ENCODE data around the gene CYFIP2.

The CYFIP2 gene

GRCh38 chr5:157258450-157258849, 7.5 kb upstream of the CYFIP2 start:
- DNase-seq (ENCODE audit: low read depth in 2 of 2), result no peak

DNA sequence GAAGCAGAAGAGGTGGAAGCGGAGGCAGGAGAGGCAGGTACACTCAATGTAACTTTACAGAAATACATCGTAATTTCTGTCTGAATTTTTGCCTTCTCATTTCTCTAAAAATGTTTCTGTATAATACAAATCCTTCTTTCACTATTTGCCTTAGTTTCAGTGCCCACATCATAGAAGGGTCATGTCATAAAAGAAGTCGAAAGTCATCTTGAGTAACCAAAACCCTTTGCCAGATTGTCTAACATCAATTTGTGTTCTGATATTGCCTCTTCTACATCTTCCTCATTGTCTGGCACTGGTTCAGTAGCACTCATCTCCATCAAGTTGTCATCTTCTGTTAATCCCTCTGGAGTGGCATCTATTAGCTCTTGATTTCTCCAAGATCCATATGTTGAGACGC, 6.2 kb upstream of the CYFIP2 start:
- DNase-seq (ENCODE audit: low read depth in 2 of 2), result no peak

GRCh38 chr5:157263496-157264090, 2.3 kb upstream of the CYFIP2 start:
- no peak for DNase-seq (ENCODE audit: low read depth in 2 of 2)

DNA sequence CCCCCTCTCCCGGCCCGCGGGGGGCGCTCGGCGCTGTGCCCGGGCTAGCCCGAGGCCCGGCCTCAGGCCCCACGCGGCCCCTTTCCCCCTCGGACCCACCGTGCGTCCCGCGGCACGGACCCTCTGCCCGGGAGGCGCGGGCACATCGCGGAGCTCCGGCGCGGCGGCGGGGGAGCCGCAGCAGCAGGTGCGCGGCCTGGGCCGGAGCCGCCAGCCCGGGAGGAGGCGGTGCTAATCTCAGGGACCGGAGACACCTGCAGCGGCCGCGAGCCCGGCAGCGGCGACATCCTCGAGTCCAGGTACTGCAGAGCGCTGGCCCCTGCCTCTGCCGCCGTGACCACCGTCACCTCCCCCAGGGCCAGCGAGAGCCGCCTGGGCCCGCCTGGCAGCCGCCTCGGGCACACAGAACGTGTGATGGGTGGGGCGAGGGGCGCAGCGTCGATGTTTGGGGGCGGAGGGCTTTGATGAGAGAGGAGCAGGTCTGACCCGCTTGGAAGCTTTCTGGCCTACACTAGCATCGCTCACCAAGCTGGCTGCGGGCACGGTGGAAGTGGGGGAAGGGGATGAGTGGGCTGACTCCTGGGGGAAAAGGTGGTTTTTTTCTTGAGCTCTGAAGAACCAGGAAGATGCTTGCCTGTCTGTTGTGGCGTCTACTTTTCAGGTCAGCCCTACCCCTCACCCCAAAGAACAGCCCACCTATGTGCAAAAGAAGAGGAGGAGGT, 524 bp downstream of the CYFIP2 start:
- peak in 1 of 2 donors; percentile 48 for DNase-seq (ENCODE audit: low read depth in 2 of 2)

DNA sequence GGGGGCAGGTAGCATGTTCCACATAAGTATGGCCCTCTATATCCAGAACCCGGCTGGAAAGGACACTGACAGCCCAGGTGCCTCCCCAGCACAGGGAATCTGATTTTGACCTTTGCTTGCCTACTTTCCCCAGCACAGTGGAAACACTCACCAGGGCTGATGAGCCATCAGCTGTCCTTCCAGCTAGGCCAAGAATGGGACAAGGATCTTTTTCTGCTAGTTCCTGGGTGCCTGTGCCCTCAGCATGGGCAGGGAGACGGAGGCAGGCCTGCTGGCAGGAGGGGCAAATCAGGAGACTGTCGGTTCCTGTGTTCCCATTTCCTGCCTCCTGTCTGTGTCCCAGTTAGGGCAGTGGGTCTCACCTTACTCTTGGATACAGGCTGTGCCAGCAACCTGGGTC, 1.1 kb downstream of the CYFIP2 start:
- no peak for DNase-seq (ENCODE audit: low read depth in 2 of 2)

DNA sequence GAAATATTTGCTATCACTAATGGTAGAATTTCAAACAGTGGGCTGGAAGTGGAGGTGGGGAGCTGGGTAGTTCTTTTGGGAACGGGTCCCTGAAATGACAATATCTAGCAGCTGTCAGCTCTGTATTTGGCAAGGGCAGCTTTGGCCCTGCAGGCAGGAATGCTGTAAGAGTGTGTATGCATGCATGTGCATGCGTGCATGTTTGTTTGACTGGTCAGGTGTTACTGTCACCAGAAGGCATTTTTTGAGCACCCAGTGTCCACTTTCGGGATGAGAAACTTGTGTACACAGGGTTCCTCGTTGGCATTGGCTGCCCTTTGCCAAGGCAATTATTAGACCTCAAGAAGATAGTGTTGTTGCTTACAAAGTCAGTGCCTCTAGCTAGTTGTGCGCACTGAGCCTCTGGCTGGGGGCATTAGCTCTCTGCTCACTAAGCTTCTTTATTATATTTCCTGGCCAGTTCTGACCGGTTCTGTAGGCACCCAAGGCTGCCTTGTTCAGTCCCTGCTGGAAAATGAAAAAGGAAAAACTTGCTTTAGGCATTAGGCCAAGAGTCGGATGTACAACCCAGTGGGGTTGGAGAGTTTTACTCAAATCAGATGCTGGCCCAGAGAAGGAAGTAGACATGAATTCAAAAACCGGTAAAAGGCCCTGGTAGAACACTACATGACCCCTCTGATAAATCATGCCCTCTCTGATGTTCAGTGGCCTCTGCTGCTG, 2.0 kb downstream of the CYFIP2 start:
- no peak for DNase-seq (ENCODE audit: low read depth in 2 of 2)

DNA sequence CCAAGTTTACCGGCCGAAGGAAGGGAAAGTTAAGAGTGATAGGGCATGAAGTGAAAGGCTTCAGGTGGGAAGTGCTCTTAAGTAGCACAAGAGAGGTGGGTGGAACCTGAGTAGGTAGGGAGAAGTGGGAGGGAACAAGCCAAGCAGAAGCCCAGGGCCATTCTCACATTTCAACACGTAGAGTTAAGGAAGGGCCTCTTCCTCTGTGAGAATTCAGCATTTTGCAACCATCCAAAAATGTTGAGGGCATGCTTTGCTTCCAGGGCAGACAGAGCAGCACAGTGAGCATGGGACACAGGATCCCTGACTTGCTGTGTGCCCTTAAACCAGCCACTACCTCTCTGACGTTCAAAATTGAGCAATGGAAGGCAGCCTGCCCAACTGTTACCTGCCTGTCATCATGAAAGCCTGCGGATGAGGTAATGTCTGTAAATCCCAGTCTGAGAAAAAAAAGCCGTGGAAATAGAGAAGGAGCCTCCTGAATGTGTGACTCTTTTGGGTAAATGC, 3.3 kb downstream of the CYFIP2 start:
- no peak for DNase-seq (ENCODE audit: low read depth in 2 of 2)

- DNase-seq (ENCODE audit: low read depth in 2 of 2), result no peak
Measured at GRCh38 chr5:157269761-157270272, 3.9 kb downstream of the CYFIP2 start.

DNA sequence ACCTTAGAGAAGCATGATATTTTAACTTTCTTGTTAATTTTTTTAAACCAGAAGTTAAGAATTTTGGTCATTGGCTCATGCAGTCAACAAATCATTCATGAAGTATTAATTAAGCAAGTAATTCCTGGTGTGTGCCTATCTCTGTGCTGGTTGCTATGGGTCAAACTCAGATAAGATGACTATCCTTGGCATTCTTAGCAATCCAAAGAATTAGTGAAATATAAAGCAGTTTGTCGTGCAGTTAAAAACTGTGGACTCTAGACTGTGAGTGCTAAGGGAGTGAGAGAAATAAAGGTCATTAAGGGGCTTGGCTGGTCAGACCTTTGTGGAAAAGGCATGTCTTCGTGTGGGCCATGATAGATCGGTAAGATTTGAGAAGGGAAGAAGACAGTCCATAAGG, 4.8 kb downstream of the CYFIP2 start:
- no peak for DNase-seq (ENCODE audit: low read depth in 2 of 2)

GRCh38 chr5:157271740-157272271, 5.9 kb downstream of the CYFIP2 start:
- peak; percentile 83 to 87 for DNase-seq (ENCODE audit: low read depth in 2 of 2)

GRCh38 chr5:157273131-157273556, 7.2 kb downstream of the CYFIP2 start:
- DNase-seq (ENCODE audit: low read depth in 2 of 2), result no peak

DNA sequence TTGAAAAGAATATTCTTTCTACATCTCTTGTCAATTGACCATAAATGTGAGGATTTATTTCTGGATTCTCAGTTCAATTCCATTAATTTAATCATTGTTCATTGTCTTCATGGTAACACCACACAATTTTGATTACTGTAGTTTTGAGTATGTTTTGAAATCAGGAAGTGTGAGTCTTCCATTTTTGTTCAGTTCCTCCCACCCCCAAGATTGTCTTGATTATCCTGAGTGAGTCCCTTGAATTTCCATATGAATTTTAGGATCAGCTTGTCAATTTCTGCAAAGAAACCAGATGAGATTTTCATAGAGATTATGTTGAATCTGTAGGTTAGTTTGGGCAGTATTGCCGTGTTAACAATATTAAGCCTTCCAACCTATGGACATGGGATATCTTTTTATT, 9.5 kb downstream of the CYFIP2 start:
- DNase-seq (ENCODE audit: low read depth in 2 of 2), result no peak

DNA sequence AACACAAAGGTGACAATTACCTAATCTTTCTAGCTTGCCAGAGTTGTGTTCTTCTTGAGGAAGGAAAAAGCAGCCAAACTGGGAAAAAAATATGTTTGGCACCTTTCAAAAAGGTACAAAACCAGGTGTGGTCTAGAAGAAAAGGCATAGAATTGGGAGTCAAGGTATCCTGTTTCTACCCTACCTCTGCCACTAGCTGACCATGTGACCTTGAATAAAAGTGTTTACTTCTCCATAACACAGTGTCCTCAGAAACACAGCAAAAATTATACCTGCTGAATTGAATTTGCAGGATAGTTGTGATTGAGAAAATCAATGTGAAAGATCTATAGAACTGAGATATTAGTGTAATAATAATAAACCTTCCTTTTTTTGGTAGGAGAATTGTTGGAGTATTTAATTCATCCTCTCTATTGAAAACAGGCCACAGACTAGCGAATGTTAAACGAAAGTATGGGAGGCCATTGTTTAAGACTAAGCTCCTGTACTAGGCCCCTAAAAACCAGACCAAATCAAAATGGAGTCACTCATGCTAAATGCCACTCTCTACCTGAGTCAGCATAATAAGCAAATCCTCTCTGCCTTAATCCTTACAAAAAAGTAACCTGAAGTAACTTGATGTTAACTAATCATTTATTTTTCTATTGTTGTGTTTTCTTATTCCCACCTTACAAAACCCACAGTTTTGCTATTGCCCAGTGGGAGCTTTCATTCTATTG, 12.6 kb downstream of the CYFIP2 start:
- DNase-seq (ENCODE audit: low read depth in 2 of 2), result no peak

DNA sequence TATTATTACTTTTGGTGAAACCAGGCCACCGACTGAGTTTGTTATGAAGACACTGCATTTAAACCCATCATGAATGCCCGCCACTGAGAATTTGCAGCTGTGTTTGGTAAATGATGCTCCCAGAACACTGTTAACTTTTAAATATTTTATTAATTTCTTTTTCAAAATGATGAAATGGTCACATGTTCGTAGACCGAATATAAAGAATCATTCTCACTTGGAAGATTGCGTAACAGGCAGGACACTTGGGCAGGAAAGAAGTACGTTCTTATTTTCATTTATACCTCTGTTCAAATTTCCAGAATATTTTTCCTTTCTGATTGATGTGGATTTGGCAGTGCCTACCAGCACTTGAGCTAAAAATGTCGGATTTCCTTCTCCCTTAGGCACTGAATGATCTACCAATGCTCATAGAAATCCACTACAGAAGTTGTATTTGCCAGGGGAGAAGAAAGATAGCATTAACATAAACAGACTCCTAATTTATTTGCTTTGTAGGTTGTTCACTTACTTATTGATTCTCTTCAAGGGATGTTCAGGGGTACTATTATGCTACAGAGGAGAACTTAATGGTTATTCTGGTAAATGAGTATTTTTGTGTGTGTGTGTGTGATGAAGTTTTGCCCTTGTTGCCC, 13.8 kb downstream of the CYFIP2 start:
- DNase-seq (ENCODE audit: low read depth in 2 of 2), result no peak

DNA sequence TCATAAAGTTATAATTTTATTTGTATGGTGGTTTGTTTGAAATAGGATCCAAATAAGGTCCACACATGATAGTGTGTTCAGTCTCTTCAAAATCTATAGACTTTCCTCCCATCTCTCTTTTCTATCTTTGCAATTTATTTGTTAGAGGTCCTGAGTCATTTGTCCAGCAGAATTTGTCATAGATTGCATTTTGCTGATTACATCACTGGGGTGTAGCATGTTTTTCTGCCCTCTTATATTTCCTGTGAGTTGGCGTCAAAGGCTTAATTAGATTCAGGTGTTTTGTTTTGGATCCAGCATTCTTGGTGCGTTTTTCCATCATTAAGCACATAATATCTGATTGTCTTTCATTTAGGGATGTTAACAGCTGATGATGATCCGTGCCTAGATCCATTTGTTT, 15.0 kb downstream of the CYFIP2 start:
- DNase-seq (ENCODE audit: low read depth in 2 of 2), result no peak

DNA sequence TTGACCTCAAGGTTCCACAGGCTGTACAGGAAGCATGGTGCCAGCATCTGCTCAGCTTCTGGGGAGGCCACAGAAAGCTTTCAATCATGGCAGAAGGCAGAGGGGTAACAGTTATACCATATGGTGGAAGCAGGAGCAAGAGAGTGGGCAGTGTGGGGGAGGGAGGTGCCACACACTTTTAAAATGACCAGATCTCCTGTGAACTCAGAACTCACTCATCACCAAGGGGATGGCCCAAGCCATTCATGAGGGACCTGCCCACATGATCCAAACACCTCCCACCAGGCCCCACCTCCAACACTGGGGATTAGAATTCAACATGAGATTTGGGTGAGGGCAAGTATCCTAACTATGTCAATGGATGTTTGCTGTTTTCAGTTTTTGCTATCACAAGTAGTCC, 16.2 kb downstream of the CYFIP2 start:
- DNase-seq (ENCODE audit: low read depth in 2 of 2), result no peak

GRCh38 chr5:157283434-157283833, 17.5 kb downstream of the CYFIP2 start:
- DNase-seq (ENCODE audit: low read depth in 2 of 2), result no peak

GRCh38 chr5:157284458-157285212, 18.7 kb downstream of the CYFIP2 start:
- DNase-seq (ENCODE audit: low read depth in 2 of 2), result no peak

- DNase-seq (ENCODE audit: low read depth in 2 of 2), result no peak
Measured at GRCh38 chr5:157285310-157286035, 19.6 kb downstream of the CYFIP2 start.

DNA sequence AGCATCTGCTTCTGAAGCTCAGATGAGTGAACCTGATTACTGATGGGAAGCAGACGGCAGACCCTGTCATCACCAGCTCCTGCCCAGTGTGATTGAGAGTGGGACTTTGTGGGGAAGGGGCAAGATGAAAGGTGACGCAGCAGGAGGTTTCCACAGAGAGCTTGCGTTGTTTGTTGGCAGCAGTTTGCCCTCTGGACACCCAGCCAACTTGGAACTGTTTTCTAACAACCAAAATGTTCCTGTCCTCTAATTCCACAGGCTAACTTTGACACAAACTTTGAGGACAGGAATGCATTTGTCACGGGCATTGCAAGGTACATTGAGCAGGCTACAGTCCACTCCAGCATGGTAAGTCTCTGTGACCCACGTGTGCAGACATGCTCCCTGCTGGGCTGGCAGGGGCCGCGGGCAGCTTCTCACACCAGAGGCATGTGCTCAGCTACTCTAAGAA, 20.9 kb downstream of the CYFIP2 start:
- no peak for DNase-seq (ENCODE audit: low read depth in 2 of 2)

Data from stimulated activated CD8-positive, alpha-beta memory T cell treated with anti-CD3 and anti-CD28 coated beads, Interleukin-15, amount 100 ng/mL, for 48 hours (primary cell).